Glutamatergic neuron (in vitro differentiated cells): ENCODE data around the gene KCTD5. TPM values are rescaled to one million over a fixed set of nuclear protein-coding genes. Genes with fewer than 3 reads are reported as not detected.
"Not testable (repeated sequence)": the region's sequence is repeated elsewhere in the genome, so short reads cannot be mapped to it uniquely, and the experiment has no call there.

ENCODE experiments used
- DNase-seq: peaks from one replicate; pipeline ENCODE4 v3.0.0; 2022
- H3K27ac Mint-ChIP-seq: one replicate; pipeline ENCODE4 v1.8.0; 2020; ENCODE audit warnings: mild to moderate bottlenecking, mixed read lengths, inconsistent platforms; ENCODE audit not compliant: unreplicated experiment
- H3K27me3 Mint-ChIP-seq: one replicate; pipeline ENCODE4 v1.8.0; 2020; ENCODE audit warnings: mild to moderate bottlenecking, moderate library complexity, mixed read lengths, inconsistent platforms; ENCODE audit not compliant: unreplicated experiment
- H3K36me3 Mint-ChIP-seq: one replicate; pipeline ENCODE4 v1.8.0; 2020; ENCODE audit warnings: mild to moderate bottlenecking, mixed read lengths, inconsistent platforms; ENCODE audit not compliant: unreplicated experiment
- H3K4me1 Mint-ChIP-seq: one replicate; pipeline ENCODE4 v1.8.0; 2020; ENCODE audit warnings: mild to moderate bottlenecking, low read depth, mixed read lengths, inconsistent platforms; ENCODE audit not compliant: unreplicated experiment
- H3K4me3 Mint-ChIP-seq: one replicate; pipeline ENCODE4 v1.8.0; 2020; ENCODE audit warnings: mild to moderate bottlenecking, mixed read lengths, inconsistent platforms; ENCODE audit not compliant: unreplicated experiment
- H3K9me3 Mint-ChIP-seq: one replicate; pipeline ENCODE4 v1.8.0; 2020; ENCODE audit warnings: mild to moderate bottlenecking, moderate library complexity, mixed read lengths, inconsistent platforms; ENCODE audit not compliant: unreplicated experiment
- CTCF ChIP-seq: fragments of 200-600 bp; sonication (generic); IDR thresholded peaks from one replicate; pipeline ENCODE4 v1.5.0; 2021; ENCODE audit not compliant: partially characterized antibody, unreplicated experiment
- total RNA-seq: library from RNA; stranded (reverse); fragmentation: NEBNext Ultra II Directional; extraction: Animal tissue kit (Norgen Biotek cat#: 25700); gene quantifications from one replicate; pipeline ENCODE4 v1.2.1, GENCODE V29; 2021; ENCODE audit not compliant: unreplicated experiment

KCTD5 gene
- total RNA-seq, 1 donor from 2014 or later, result 41.2 TPM

GRCh38 chr16:2720064-2720457 is 37.7 kb downstream of the KCTD5 start, which contains the start of gene PRSS27:
Gene PRSS27, minus strand, starts transcription at chr16:2720224. Its CDS starts 64 bp downstream, at chr16:2720160.
- peaks cover 5% of the 10 kb centered on the region for H3K9me3 Mint-ChIP-seq
- no peaks in the 10 kb centered on the region for H3K36me3 Mint-ChIP-seq
- peak within 1 kb of the TSS; percentile 81 for H3K4me3 Mint-ChIP-seq
- peaks cover 5% of the 10 kb centered on the region for H3K4me1 Mint-ChIP-seq
- DNase-seq, result no peak
- H3K27me3 Mint-ChIP-seq, result peaks cover 3% of the 10 kb centered on the region
- no peak for TF ChIP-seq CTCF
- peak within 1 kb of the TSS; percentile 82 for H3K27ac Mint-ChIP-seq

GRCh38 chr16:2720719-2721633 is 38.7 kb downstream of the KCTD5 start:
- Mint-ChIP-seq H3K4me1 (peaks cover 5% of the 10 kb centered on the region), H3K27me3 (peaks cover 3% of the 10 kb centered on the region), H3K36me3 (no peaks in the 10 kb centered on the region), H3K4me3 (peak overlapping the region; percentile 81), H3K27ac (peak overlapping the region; percentile 82), H3K9me3 (peaks cover 5% of the 10 kb centered on the region)
- TF ChIP-seq CTCF, result peak; percentile 74
- DNase-seq, result peak; percentile 93

GRCh38 chr16:2721634-2722173 is 39.4 kb downstream of the KCTD5 start:
- peak overlapping the region; percentile 78 for H3K27ac Mint-ChIP-seq
- H3K36me3 Mint-ChIP-seq, result not testable (repeated sequence)

GRCh38 chr16:2724088-2724676 is 41.9 kb downstream of the KCTD5 start:
- Mint-ChIP-seq H3K9me3 (peaks cover 4% of the 10 kb centered on the region), H3K4me3 (peak overlapping the region; percentile 0), H3K4me1 (peaks cover 5% of the 10 kb centered on the region), H3K27me3 (no peaks in the 10 kb centered on the region), H3K27ac (peak overlapping the region; percentile 50), H3K36me3 (no peaks in the 10 kb centered on the region)
- no peak for TF ChIP-seq CTCF
- no peak for DNase-seq

More at GRCh38 chr16:2721634-2722173, 39.4 kb downstream of the KCTD5 start:
- DNase-seq, H3K9me3 Mint-ChIP-seq, H3K4me1 Mint-ChIP-seq, H3K27me3 Mint-ChIP-seq: not testable (repeated sequence)
- peak overlapping the region; percentile 67 for H3K4me3 Mint-ChIP-seq

- H3K27ac Mint-ChIP-seq, result no peak overlapping the region
- H3K4me3 Mint-ChIP-seq, result no peak overlapping the region
- peaks cover 5% of the 10 kb centered on the region for H3K4me1 Mint-ChIP-seq
- TF ChIP-seq CTCF, result no peak
- H3K9me3 Mint-ChIP-seq, result peaks cover 5% of the 10 kb centered on the region
- H3K27me3 Mint-ChIP-seq, result peaks cover 2% of the 10 kb centered on the region
- H3K36me3 Mint-ChIP-seq, result no peaks in the 10 kb centered on the region
- DNase-seq, result no peak
Observed at GRCh38 chr16:2724816-2725348, 42.6 kb downstream of the KCTD5 start.
